ENCODE measurements around the gene SLC13A2. TPM values are rescaled to one million over a fixed set of nuclear protein-coding genes. Genes with fewer than 3 reads are reported as not detected.

Gene SLC13A2
- total RNA-seq, 1 experiment from 2014 or later: not detected

GRCh38 chr17:28528327-28529012, 55.0 kb downstream of the SLC13A2 start:
- CTCF ChIA-PET: no interaction called here
- Histone ChIP-seq H3K4me1 (ENCODE audit: control insufficient read depth, insufficient read depth, low read length) (no peaks in the 10 kb centered on the region), H3K36me3 (ENCODE audit: control insufficient read depth, insufficient read depth, low read length) (no peaks in the 10 kb centered on the region), H3K4me3 (ENCODE audit: low read depth in 2 of 2, low read length in 2 of 2) (no peak overlapping the region), H3K9me3 (ENCODE audit: control insufficient read depth, insufficient read depth, low read depth, low read length) (no peaks in the 10 kb centered on the region), H3K27me3 (ENCODE audit: control insufficient read depth, insufficient read depth, low read length) (no peaks in the 10 kb centered on the region; the same call in 1 of the 2 replicates), H3K27ac (ENCODE audit: low read length) (no peak overlapping the region)
- POLR2A ChIA-PET: no interaction called here
- no TSS peak for BruUV-seq (replicated peaks)
- TF ChIP-seq SIN3A (IDR thresholded peaks at IDR 0.05; ENCODE audit: borderline replicate concordance, insufficient read depth, low read depth, low read length) (no peak), CTCF (IDR thresholded peaks at IDR 0.05) (no peak), TCF7L2 (IDR thresholded peaks at IDR 0.05; ENCODE audit: low read depth, low read length) (no peak), REST (IDR thresholded peaks at IDR 0.05; ENCODE audit: insufficient read depth in 1 of 2, low read depth in 2 of 2, low read length in 1 of 2) (no peak), POLR2AphosphoS5 (IDR thresholded peaks at IDR 0.05; ENCODE audit: low read depth, low read length) (no peak)
- ATAC-seq (no peak), DNase-seq (ENCODE audit: low read depth, low spot score) (no peak)
- in situ Hi-C loops (cut with HindIII; ENCODE audit: low pct_unique_long_range_greater_than_20kb, low sequenced_read_pairs): no loop called here
- intact Hi-C loops (cut with micrococcal nuclease; ENCODE audit: unreplicated experiment): no loop called here

- no peak for TF ChIP-seq CTCF (IDR thresholded peaks at IDR 0.05)
- TF ChIP-seq TCF7L2 (IDR thresholded peaks at IDR 0.05; ENCODE audit: low read depth, low read length): no peak
- TF ChIP-seq REST (IDR thresholded peaks at IDR 0.05; ENCODE audit: insufficient read depth in 1 of 2, low read depth in 2 of 2, low read length in 1 of 2): no peak
- no peak for TF ChIP-seq POLR2AphosphoS5 (IDR thresholded peaks at IDR 0.05; ENCODE audit: low read depth, low read length)
- TF ChIP-seq SIN3A (IDR thresholded peaks at IDR 0.05; ENCODE audit: borderline replicate concordance, insufficient read depth, low read depth, low read length): no peak
- Histone ChIP-seq H3K4me3 (ENCODE audit: low read depth in 2 of 2, low read length in 2 of 2) (no peak overlapping the region), H3K4me1 (ENCODE audit: control insufficient read depth, insufficient read depth, low read length) (no peaks in the 10 kb centered on the region), H3K27ac (ENCODE audit: low read length) (no peak overlapping the region), H3K36me3 (ENCODE audit: control insufficient read depth, insufficient read depth, low read length) (no peaks in the 10 kb centered on the region), H3K9me3 (ENCODE audit: control insufficient read depth, insufficient read depth, low read depth, low read length) (no peaks in the 10 kb centered on the region), H3K27me3 (ENCODE audit: control insufficient read depth, insufficient read depth, low read length) (no peaks in the 10 kb centered on the region; the same call in 1 of the 2 replicates)
- DNase-seq (ENCODE audit: low read depth, low spot score) (no peak), ATAC-seq (no peak)
- in situ Hi-C loops (cut with HindIII; ENCODE audit: low pct_unique_long_range_greater_than_20kb, low sequenced_read_pairs): no loop called here
- CTCF ChIA-PET: no interaction called here
- intact Hi-C loops (cut with micrococcal nuclease; ENCODE audit: unreplicated experiment): no loop called here
- no TSS peak for BruUV-seq (replicated peaks)
- POLR2A ChIA-PET: no interaction called here
Observed at GRCh38 chr17:28529013-28529400, 55.6 kb downstream of the SLC13A2 start.
